ENCODE measurements around the gene GIT2.
"Not testable (repeated sequence)": the region's sequence is repeated elsewhere in the genome, so short reads cannot be mapped to it uniquely, and the experiment has no call there.

GIT2 gene

GRCh38 chr12:109915171-109916040, 80.8 kb downstream of the GIT2 start:
- no peak for DNase-seq

GRCh38 chr12:109914461-109914860, 81.7 kb downstream of the GIT2 start:
- DNase-seq = no peak

- DNase-seq = no peak
These were observed 83.3 kb downstream of the GIT2 start for GRCh38 chr12:109912855-109913321.

- no peak for DNase-seq
These were observed 85.2 kb downstream of the GIT2 start for GRCh38 chr12:109910969-109911348.

GRCh38 chr12:109910254-109910968, 85.8 kb downstream of the GIT2 start:
- no peak for DNase-seq

GRCh38 chr12:109905301-109905700, 90.9 kb downstream of the GIT2 start:
- DNase-seq = no peak

GRCh38 chr12:109902891-109903418, 93.2 kb downstream of the GIT2 start:
- DNase-seq = no peak

- no peak for DNase-seq
These were observed 95.2 kb downstream of the GIT2 start for GRCh38 chr12:109900752-109901580.

GRCh38 chr12:109899783-109900751, 96.1 kb downstream of the GIT2 start, which contains the start of gene TCHP:
Gene TCHP (plus strand): TSS chr12:109900274. CDS start chr12:109903027, 2,753 bp downstream.
- peak; percentile 91 to 94 (median 93) for DNase-seq

GRCh38 chr12:109899345-109899744, 96.8 kb downstream of the GIT2 start:
- not testable (repeated sequence) for DNase-seq

GRCh38 chr12:109897029-109897428, 99.1 kb downstream of the GIT2 start:
- DNase-seq = peak in 1 of 3 donors; percentile 16

GRCh38 chr12:109896188-109896587, 100.0 kb downstream of the GIT2 start:
- peak in 1 of 3 donors; percentile 16 for DNase-seq

- DNase-seq = no peak
These were observed 101.2 kb downstream of the GIT2 start for GRCh38 chr12:109894939-109895338.

GRCh38 chr12:109893261-109893995, 102.7 kb downstream of the GIT2 start:
- peak; percentile 20 to 33 (median 26) for DNase-seq

- DNase-seq = peak in 1 of 3 donors; percentile 15
These were observed 103.4 kb downstream of the GIT2 start for GRCh38 chr12:109892748-109893147.

- DNase-seq = peak in 1 of 3 donors; percentile 1
These were observed 103.9 kb downstream of the GIT2 start for GRCh38 chr12:109892165-109892715.

GRCh38 chr12:109891731-109892130, 104.4 kb downstream of the GIT2 start:
- not testable (repeated sequence) for DNase-seq

GRCh38 chr12:109890620-109891170, 105.5 kb downstream of the GIT2 start:
- peak in 1 of 3 donors; percentile 4 for DNase-seq

- DNase-seq = peak; percentile 76 to 89 (median 86)
These were observed 107.8 kb downstream of the GIT2 start for GRCh38 chr12:109888179-109889020.
